HEK293 (cell line): ENCODE results near the gene BMP6.

ENCODE experiments used
- CTCF ChIA-PET: fragments of 350-600 bp; formaldehyde crosslinking; extraction: SDS; loops from one replicate; lab custom pipeline; 2021; ENCODE audit warnings: antibody characterized with exemption; lab: Yijun Ruan, JAX
- POLR2A ChIA-PET: fragments of 300-600 bp; formaldehyde crosslinking; extraction: SDS; loops from one replicate; lab custom pipeline; 2020; ENCODE audit warnings: antibody characterized with exemption, inconsistent platforms; lab: Yijun Ruan, JAX
- H3K27ac ChIP-seq: fragments of 200-500 bp; sonication (Bioruptor generic); 2 replicates; pipeline ENCODE4 v1.5.1; 2014; ENCODE audit warnings: low read depth, low read length, control low read depth, inconsistent platforms; ENCODE audit errors: extremely low read depth
- H3K36me3 ChIP-seq, 2 experiments: fragments of 200-500 bp in 1 of 2; sonication (Bioruptor generic) in 1 of 2; 1 replicate in 1 of 2; 2 replicates in 1 of 2; pipeline ENCODE4 v1.5.1; 2014 to 2017; ENCODE audit warnings: inconsistent platforms in 2 of 2, low read length in 2 of 2; ENCODE audit not compliant: control insufficient read depth in 2 of 2, insufficient read depth in 1 of 2
- H3K4me1 ChIP-seq: fragments of 200-500 bp; sonication (Bioruptor generic); 2 replicates; pipeline ENCODE4 v1.5.1; 2014; ENCODE audit warnings: mild to moderate bottlenecking, low read length, inconsistent platforms; ENCODE audit not compliant: control insufficient read depth, insufficient read depth
- H3K4me3 ChIP-seq: 2 replicates; pipeline ENCODE4 v1.5.1; 2011; ENCODE audit warnings: low read depth, mild to moderate bottlenecking, control low read depth, low read length, moderate library complexity
- H3K9me3 ChIP-seq: fragments of 200-500 bp; sonication (Bioruptor generic); 2 replicates; pipeline ENCODE4 v1.5.1; 2014; ENCODE audit warnings: low read depth, low read length, inconsistent platforms; ENCODE audit not compliant: control insufficient read depth, insufficient read depth
- OVOL3 ChIP-seq: fragments of 450-650 bp; formaldehyde crosslinking; IDR thresholded peaks from 2 replicates; pipeline ENCODE4 v1.5.1; 2016; ENCODE audit warnings: missing biosample characterization, missing genetic modification characterization
- REPIN1 ChIP-seq: fragments of 450-650 bp; formaldehyde crosslinking; IDR thresholded peaks from 2 replicates; pipeline ENCODE4 v1.5.1; 2017; ENCODE audit warnings: missing biosample characterization, missing genetic modification characterization, low read depth
- SCRT2 ChIP-seq: fragments of 450-650 bp; formaldehyde crosslinking; IDR thresholded peaks from 2 replicates; pipeline ENCODE4 v1.5.1; 2016; ENCODE audit warnings: missing biosample characterization, missing genetic modification characterization
- TRIM28 ChIP-seq: IDR thresholded peaks from 2 replicates; pipeline ENCODE4 v1.6.1; 2011; ENCODE audit warnings: low read length, control low read depth, borderline replicate concordance
- ZNF37A ChIP-seq: fragments of 450-650 bp; IDR thresholded peaks from 2 replicates; pipeline ENCODE4 v1.5.1; 2018; ENCODE audit warnings: missing biosample characterization, missing genetic modification characterization
- ZNF544 ChIP-seq: fragments of 450-650 bp; formaldehyde crosslinking; IDR thresholded peaks from 2 replicates; pipeline ENCODE4 v1.5.0; 2017; ENCODE audit warnings: missing biosample characterization, missing genetic modification characterization
- ZNF621 ChIP-seq: fragments of 450-650 bp; formaldehyde crosslinking; IDR thresholded peaks from 2 replicates; pipeline ENCODE4 v1.5.1; 2017; ENCODE audit warnings: missing biosample characterization, missing genetic modification characterization
- ZNF624 ChIP-seq: fragments of 450-650 bp; formaldehyde crosslinking; IDR thresholded peaks from 2 replicates; pipeline ENCODE4 v1.5.1; 2017; ENCODE audit warnings: missing biosample characterization, missing genetic modification characterization
- ZNF747 ChIP-seq: fragments of 450-650 bp; formaldehyde crosslinking; IDR thresholded peaks from 2 replicates; pipeline ENCODE4 v1.5.1; 2016; ENCODE audit warnings: missing biosample characterization, missing genetic modification characterization
- TF ChIP-seq, protein P1 (sequence below): fragments of 450-650 bp; formaldehyde crosslinking; IDR thresholded peaks from 2 replicates; pipeline ENCODE4 v1.5.1; 2016; ENCODE audit warnings: missing biosample characterization, missing genetic modification characterization
- TF ChIP-seq, protein P2 (sequence below): fragments of 450-650 bp; IDR thresholded peaks from 2 replicates; pipeline ENCODE4 v1.5.1; 2018; ENCODE audit warnings: missing biosample characterization, missing genetic modification characterization
- TF ChIP-seq, protein P3 (sequence below): fragments of 450-650 bp; formaldehyde crosslinking; IDR thresholded peaks from 2 replicates; pipeline ENCODE4 v1.5.1; 2016; ENCODE audit warnings: missing biosample characterization, missing genetic modification characterization

The BMP6 gene

DNA sequence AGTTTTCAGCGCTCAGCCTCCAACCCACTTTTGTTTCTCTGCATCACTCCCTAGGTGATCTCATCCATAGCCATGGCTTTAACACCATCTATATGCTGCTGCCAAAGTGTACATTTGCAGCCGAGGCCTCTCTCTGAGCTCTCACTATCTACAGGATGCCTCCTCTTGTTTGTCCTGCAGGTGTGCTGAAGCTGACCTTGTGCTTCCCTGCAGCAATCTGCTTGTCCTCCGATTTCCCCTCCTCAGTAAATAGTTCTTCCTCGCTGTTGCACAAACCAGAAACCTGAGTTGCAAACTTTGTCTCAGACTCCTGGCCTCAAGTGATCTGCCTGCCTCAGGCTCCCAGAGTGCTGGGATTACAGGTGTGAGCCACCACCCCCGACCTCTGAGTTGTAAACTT is 188.4 kb downstream of the BMP6 start:
- Histone ChIP-seq H3K9me3 (no peaks in the 10 kb centered on the region), H3K4me3 (no peak overlapping the region), H3K27ac (no peak overlapping the region), H3K4me1 (0 out of 2 replicates have a peak, but pooled peaks cover 3% of the 10 kb centered on the region), H3K36me3 (no peaks in the 10 kb centered on the region)
- TF ChIP-seq, protein P1, sequence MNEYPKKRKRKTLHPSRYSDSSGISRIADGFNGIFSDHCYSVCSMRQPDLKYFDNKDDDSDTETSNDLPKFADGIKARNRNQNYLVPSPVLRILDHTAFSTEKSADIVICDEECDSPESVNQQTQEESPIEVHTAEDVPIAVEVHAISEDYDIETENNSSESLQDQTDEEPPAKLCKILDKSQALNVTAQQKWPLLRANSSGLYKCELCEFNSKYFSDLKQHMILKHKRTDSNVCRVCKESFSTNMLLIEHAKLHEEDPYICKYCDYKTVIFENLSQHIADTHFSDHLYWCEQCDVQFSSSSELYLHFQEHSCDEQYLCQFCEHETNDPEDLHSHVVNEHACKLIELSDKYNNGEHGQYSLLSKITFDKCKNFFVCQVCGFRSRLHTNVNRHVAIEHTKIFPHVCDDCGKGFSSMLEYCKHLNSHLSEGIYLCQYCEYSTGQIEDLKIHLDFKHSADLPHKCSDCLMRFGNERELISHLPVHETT: no peak
- TF ChIP-seq TRIM28 (no peak), ZNF747 (no peak), ZNF624 (tag by site-specific recombination) (no peak), ZNF544 (tag by site-specific recombination) (no peak)
- TF ChIP-seq, protein P2, sequence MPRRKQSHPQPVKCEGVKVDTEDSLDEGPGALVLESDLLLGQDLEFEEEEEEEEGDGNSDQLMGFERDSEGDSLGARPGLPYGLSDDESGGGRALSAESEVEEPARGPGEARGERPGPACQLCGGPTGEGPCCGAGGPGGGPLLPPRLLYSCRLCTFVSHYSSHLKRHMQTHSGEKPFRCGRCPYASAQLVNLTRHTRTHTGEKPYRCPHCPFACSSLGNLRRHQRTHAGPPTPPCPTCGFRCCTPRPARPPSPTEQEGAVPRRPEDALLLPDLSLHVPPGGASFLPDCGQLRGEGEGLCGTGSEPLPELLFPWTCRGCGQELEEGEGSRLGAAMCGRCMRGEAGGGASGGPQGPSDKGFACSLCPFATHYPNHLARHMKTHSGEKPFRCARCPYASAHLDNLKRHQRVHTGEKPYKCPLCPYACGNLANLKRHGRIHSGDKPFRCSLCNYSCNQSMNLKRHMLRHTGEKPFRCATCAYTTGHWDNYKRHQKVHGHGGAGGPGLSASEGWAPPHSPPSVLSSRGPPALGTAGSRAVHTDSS (tag by site-specific recombination): no peak
- ChIA-PET POLR2A (no interaction called here), CTCF (interaction anchor here (1.3 kb wide), 1 partner anchor 80 kb away, joined by 4 read pairs; no protein-coding TSS in a partner anchor)

DNA sequence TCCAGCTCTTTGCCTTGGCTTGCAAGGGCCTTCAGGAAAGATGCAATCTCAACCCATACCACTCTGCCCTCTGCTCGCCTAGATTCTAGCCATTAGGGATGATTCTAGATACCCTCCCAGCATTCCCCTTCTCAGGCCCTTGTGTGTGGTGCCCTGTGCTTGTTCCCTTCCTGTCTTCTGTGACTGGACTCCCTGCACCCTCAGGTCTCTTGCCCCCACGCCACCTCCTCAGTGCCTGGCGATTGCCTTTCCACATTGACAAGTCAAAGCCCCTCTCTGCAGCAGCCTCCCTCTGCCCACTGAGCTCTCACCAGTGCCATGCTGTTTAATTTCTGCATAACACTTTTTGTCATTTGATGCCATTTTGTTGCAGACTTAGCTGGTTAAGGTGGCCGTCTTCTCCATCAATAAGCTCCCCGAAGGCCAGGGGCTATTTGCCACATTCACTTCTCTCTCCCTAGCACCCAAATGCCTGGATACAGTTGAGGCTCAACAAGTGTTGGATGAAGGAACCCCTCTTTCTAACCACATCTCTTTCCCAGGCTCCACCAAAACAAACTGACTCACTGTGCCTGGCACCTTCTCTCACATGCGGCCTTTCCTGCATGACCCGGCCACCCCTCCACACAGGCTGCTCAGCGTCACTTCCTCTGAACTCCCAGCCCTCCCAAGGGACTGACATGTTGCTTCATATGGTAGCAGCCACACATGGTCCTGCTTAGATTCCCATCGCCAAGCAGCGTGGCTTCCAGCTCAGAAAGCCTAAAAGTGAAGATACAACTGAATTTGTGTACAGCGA is 189.3 kb downstream of the BMP6 start:
- no peak overlapping the region for H3K27ac ChIP-seq
- 0 out of 2 replicates have a peak, but pooled peaks cover 3% of the 10 kb centered on the region for H3K4me1 ChIP-seq
- TF ChIP-seq OVOL3 (tag by site-specific recombination) (no peak), SCRT2 (tag by site-specific recombination) (peak; percentile 67; the same call in 1 of the 2 replicates)
- TF ChIP-seq, all 188 proteins: peak for 1
- H3K9me3 ChIP-seq: no peaks in the 10 kb centered on the region
- ChIA-PET POLR2A (no interaction called here), CTCF (interaction anchor here (0.6 to 1.3 kb wide), 3 partner anchors 79 to 600 kb away, joined by 3 to 4 read pairs (median 3); no protein-coding TSS in a partner anchor)
- H3K4me3 ChIP-seq: no peak overlapping the region
- no peaks in the 10 kb centered on the region for H3K36me3 ChIP-seq

GRCh38 chr6:7916959-7917358 is 191.1 kb downstream of the BMP6 start:
- TF ChIP-seq, protein P3, sequence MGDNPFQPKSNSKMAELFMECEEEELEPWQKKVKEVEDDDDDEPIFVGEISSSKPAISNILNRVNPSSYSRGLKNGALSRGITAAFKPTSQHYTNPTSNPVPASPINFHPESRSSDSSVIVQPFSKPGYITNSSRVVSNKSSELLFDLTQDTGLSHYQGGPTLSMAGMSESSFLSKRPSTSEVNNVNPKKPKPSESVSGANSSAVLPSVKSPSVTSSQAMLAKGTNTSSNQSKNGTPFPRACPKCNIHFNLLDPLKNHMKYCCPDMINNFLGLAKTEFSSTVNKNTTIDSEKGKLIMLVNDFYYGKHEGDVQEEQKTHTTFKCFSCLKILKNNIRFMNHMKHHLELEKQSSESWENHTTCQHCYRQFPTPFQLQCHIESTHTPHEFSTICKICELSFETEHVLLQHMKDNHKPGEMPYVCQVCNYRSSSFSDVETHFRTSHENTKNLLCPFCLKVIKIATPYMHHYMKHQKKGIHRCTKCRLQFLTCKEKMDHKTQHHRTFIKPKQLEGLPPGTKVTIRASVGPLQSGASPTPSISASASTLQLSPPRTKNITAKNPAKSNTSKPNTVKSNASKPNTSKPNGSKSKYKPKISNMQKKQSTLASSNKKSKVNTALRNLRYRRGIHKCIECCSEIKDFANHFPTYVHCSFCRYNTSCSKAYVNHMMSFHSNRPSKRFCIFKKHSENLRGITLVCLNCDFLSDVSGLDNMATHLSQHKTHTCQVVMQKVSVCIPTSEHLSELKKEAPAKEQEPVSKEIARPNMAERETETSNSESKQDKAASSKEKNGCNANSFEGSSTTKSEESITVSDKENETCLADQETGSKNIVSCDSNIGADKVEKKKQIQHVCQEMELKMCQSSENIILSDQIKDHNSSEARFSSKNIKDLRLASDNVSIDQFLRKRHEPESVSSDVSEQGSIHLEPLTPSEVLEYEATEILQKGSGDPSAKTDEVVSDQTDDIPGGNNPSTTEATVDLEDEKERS: no peak
- TF ChIP-seq ZNF621 (tag by site-specific recombination) (no peak), ZNF37A (tag by site-specific recombination) (no peak), REPIN1 (no peak)
- Histone ChIP-seq H3K4me3 (no peak overlapping the region), H3K27ac (no peak overlapping the region), H3K4me1 (no peaks in the 10 kb centered on the region), H3K9me3 (no peaks in the 10 kb centered on the region), H3K36me3 (no peaks in the 10 kb centered on the region)
- ChIA-PET CTCF (interaction anchor here (1.6 kb wide), 1 partner anchor 89 kb away, joined by 3 read pairs; no protein-coding TSS in a partner anchor), POLR2A (no interaction called here)
